Retinal pigment epithelial cell (primary cell): ENCODE data around the gene LPA.
"Not testable (repeated sequence)": the region's sequence is repeated elsewhere in the genome, so short reads cannot be mapped to it uniquely, and the experiment has no call there.

Source experiments
- DNase-seq: peaks from one replicate; pipeline ENCODE4 v3.0.0-alpha.2; 2010; ENCODE audit warnings: low read depth
- H3K4me3 ChIP-seq: 2 replicates; pipeline ENCODE4 v1.5.1; 2011; ENCODE audit warnings: mild to moderate bottlenecking, low read length, control low read depth, moderate library complexity
- TF ChIP-seq, protein P1 (sequence below): conservative IDR thresholded peaks from 2 replicates; pipeline ENCODE4 v1.5.1; 2011; ENCODE audit warnings: low read depth, low read length, control low read depth, inconsistent platforms

Gene LPA, protein sequence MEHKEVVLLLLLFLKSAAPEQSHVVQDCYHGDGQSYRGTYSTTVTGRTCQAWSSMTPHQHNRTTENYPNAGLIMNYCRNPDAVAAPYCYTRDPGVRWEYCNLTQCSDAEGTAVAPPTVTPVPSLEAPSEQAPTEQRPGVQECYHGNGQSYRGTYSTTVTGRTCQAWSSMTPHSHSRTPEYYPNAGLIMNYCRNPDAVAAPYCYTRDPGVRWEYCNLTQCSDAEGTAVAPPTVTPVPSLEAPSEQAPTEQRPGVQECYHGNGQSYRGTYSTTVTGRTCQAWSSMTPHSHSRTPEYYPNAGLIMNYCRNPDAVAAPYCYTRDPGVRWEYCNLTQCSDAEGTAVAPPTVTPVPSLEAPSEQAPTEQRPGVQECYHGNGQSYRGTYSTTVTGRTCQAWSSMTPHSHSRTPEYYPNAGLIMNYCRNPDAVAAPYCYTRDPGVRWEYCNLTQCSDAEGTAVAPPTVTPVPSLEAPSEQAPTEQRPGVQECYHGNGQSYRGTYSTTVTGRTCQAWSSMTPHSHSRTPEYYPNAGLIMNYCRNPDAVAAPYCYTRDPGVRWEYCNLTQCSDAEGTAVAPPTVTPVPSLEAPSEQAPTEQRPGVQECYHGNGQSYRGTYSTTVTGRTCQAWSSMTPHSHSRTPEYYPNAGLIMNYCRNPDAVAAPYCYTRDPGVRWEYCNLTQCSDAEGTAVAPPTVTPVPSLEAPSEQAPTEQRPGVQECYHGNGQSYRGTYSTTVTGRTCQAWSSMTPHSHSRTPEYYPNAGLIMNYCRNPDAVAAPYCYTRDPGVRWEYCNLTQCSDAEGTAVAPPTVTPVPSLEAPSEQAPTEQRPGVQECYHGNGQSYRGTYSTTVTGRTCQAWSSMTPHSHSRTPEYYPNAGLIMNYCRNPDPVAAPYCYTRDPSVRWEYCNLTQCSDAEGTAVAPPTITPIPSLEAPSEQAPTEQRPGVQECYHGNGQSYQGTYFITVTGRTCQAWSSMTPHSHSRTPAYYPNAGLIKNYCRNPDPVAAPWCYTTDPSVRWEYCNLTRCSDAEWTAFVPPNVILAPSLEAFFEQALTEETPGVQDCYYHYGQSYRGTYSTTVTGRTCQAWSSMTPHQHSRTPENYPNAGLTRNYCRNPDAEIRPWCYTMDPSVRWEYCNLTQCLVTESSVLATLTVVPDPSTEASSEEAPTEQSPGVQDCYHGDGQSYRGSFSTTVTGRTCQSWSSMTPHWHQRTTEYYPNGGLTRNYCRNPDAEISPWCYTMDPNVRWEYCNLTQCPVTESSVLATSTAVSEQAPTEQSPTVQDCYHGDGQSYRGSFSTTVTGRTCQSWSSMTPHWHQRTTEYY (N-terminal part only)

DNA sequence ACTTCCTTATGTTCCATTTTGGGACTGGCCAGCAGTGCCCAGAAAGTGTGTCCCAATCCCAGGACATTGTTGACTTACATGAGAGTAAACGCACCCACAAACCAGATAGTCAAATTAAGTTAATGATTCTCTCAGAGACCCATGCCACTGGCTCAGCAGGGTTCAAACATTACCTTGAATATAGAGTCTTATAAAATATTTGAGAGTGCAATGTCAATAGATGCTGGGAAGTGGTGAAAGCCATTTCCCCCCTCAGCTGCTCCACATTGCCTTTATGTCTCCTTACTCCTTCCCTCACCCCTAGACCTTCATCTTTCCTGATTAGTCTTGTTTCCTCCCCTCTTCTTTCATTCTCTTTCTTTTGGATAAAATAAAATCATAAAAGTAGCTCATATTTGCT lies at the start of gene LPA:
TSS of gene LPA (minus strand) at position 78 of the 400 bp plus-strand sequence. CDS start at position 17, 61 bp downstream.
- H3K4me3 ChIP-seq, DNase-seq: not testable (repeated sequence)

DNA sequence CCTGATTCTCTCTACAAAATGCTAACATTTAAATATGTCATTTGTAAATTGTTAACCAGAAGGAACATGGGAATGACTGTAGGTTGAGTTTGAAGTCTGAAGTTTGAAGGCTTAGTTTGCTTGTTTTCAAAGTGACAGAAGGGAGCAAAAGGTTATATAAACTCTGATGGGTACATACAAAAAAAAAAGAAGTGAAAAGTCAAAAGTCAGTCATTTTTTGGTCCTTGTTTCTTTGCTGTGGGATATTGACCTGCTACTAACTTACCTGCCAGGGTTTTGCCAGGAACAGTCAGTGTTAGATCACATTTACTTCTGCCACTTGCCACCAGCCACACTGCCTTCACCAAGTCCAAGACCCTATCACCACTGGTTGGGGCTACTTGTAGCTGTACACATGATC lies 44.9 kb upstream of the LPA start:
- not testable (repeated sequence) for DNase-seq, H3K4me3 ChIP-seq

DNA sequence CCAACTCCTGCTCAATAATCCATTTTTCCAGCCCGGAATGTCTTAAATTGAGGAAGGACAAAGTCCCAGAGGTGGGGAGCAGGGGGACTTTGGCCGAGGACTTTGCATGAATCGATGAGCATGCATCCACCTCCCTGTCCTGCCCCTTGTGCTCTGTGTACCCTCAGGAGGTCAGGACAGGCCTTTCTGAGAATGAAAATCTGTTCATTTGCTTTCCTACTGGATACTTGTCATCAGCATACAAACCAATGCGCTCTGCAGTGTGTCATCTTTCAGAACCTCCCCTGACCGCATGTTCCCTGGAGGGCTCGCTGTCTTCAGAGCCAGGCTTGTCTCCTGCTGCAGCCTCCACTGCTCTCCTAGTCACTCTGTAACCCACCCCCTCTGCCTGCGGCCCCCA lies 40.6 kb upstream of the LPA start:
- H3K4me3 ChIP-seq, DNase-seq: not testable (repeated sequence)

DNA sequence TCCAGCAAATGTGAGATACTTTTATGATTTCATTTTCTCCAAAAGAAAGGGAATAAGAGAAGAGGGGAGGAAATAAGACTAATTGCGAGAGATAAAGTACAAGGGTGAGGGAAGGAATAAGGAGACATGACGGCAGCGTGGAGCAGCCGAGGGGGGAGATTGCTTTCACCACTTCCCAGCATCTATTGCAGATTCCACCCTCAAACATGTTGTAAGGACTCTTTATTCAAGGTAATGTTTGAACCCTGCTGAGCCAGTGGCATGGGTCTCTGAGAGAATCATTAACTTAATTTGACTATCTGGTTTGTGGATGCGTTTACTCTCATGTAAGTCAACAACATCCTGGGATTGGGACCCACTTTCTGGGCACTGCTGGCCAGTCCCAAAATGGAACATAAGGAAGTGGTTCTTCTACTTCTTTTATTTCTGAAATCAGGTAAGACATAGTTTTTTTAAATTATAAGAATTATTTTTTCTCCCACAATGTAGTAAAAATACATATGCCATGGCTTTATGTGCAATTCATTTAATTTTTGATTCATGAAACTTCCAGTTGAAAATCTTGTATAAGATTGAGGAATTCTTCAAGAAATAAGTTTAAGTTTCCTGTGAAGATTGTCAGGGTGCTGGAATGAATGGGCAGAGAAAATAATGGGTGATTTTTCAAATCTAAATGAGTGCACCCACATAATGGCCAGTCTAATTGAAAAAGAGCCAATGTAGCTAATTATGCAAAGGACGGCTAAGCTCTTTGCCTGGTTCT lies 38.0 kb upstream of the LPA start, which contains the start of gene PLG:
TSS of gene PLG (plus strand) at position 327 of the 763 bp plus-strand sequence. CDS start at position 388, 61 bp downstream.
- DNase-seq, H3K4me3 ChIP-seq: not testable (repeated sequence)

DNA sequence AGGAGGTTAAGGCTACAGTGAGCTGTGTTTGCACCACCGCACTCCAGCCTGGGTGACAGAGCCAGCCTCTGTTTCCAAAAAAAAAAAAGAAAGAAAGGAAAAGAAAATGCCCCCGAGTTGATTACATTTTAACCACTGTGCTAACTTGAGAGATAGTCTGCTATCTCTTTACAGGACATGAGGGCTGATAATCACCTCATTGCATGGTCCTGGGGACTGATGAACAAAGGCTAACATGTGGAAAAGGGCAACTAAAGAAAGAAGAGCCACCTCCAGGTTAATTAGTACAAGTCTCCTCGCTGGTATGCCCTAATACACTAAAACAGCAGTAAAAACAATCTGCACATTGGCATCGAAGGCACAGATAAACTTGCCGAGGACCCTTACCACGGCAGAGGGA lies 33.8 kb upstream of the LPA start:
- no peak overlapping the region for H3K4me3 ChIP-seq
- TF ChIP-seq, protein P1, sequence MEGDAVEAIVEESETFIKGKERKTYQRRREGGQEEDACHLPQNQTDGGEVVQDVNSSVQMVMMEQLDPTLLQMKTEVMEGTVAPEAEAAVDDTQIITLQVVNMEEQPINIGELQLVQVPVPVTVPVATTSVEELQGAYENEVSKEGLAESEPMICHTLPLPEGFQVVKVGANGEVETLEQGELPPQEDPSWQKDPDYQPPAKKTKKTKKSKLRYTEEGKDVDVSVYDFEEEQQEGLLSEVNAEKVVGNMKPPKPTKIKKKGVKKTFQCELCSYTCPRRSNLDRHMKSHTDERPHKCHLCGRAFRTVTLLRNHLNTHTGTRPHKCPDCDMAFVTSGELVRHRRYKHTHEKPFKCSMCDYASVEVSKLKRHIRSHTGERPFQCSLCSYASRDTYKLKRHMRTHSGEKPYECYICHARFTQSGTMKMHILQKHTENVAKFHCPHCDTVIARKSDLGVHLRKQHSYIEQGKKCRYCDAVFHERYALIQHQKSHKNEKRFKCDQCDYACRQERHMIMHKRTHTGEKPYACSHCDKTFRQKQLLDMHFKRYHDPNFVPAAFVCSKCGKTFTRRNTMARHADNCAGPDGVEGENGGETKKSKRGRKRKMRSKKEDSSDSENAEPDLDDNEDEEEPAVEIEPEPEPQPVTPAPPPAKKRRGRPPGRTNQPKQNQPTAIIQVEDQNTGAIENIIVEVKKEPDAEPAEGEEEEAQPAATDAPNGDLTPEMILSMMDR, result no peak
- DNase-seq, result no peak

DNA sequence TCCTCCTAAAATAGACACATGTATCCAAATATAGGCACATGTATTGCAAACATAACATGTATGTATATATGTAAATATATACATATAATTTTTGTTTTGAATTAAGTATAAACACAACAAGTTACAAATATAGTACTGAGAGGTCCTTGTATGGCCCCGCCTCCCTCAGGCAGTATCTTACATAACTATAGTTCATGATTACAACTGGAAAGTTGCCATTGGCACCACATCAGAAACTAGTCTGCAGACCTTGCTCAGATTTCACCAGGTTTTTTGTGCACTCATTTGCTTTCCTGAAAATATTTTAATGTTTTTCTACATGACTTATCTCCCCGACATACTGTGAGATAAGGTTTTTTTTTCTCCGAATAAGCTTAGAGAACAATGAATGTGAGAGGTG lies 32.8 kb upstream of the LPA start:
- DNase-seq, H3K4me3 ChIP-seq: not testable (repeated sequence)

DNA sequence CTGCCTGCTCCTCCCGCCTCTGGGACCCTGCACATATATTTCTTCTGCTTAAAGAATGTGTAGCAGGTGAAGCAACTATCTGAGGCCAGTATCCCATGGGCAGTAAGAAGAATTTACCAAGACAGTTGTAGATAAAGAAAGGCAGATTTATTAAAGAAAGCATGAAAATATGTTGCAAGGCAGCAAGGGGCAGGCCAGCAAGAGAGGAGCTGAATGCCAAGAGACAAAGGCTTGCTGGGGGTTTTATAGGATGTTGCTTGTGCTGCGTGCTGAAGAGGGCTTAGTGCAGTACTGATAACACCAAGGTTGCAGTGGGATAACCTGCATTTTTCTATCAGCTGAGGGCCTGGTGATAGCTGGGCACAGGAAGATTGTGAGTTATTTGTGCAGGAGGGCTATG lies 31.5 kb upstream of the LPA start:
- not testable (repeated sequence) for H3K4me3 ChIP-seq, DNase-seq

DNA sequence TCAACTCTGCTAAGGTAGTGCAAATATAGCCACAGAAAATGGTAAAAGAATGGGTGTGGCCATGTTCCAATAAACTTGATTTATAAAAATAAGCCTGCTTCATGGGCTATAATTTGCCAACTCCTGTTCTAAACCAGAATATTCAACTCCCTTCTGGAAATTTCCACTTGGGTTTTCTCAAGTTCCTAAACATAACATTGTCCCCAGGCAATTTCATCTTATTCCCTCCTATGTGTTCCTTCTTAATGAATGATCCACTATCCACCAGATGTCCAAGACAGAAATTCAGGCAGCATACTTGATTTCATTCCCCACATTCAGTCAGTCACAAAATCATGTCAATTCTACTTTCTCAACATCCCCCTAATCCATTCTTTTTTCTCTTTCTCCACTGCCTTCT lies 30.9 kb upstream of the LPA start:
- not testable (repeated sequence) for H3K4me3 ChIP-seq, DNase-seq

DNA sequence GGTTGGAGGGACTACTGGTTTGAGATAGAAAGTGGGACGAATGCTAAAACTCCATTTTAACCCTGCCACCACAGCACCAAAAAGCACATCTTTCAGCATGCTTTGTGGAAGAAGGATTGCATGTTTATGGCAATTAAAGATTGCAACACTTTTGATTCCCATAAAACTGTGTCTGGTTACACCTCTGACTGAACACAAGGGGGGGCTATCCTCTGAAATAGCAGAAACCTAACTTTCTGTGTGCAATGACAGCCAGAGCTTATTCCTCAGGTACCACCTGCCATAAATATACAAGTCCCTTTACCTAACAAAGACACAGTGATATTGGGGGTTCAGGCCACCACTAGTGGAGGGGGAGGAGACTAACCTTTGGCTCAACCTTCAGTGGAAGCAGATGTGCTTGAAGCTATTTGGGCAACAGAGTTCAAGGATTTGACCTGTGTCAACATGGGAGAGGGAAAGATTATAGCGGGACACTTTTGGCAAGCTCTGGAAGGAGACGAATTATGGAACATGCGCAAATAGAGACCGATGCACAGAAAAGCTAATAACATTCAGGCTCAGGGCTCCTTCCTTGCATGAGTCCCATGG lies 28.4 kb upstream of the LPA start:
- no peak overlapping the region for H3K4me3 ChIP-seq
- TF ChIP-seq, protein P1, result no peak
- DNase-seq, result no peak

DNA sequence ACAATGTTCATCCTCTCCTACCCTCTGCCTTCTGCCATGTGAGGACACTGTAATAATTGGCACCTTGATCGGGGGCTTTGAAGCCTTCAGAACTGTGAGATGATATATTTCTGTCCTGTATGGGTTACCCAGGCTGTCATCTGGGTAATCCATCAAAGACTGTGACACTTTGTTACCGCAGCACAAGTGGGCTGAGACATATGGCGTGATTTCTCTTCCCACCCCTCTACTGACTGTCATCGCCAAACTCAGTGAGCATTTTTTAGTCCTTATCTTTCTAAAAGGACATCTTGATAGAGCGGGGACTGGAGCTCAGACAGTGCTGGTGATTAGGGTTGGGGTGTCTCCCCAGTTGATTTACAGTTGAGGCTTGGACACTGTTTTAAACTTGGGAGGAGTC lies 27.5 kb upstream of the LPA start:
- H3K4me3 ChIP-seq, result no peak overlapping the region
- TF ChIP-seq, protein P1, result no peak
- DNase-seq, result no peak
